Kidney glomerular epithelial cell (primary cell): ENCODE measurements around the gene TMEM203.

Source experiments
- DNase-seq: peaks from one replicate; lab custom pipeline; 2025; lab: John Stamatoyannopoulos, UW

Gene TMEM203

DNA sequence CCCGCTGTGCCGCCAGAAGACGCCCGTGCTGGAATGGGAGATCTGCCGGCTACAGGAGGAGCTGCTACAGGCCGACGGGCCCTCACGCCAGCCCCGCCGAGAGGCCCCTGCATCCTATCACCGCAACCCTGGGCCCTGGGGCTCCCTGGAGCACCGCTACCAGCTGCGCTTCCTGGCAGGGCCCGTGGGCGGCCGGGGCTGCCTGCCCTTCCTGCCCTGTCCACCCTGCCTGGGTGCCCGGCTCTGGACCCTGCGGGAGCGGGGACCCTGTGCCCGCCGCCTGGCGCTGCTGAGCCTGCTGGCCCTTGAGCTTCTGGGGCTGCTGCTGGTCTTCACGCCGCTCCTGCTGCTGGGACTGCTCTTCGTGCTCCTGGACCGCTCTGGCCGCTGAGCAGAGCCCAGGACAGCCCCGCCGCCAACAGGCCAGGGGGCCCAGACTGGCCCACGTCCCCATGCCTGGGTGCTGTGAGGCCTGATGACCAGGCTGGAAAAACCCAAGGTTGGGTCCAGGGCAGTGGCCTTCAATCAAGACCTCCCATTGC, 12.8 kb upstream of the TMEM203 start:
- DNase-seq = no peak

DNA sequence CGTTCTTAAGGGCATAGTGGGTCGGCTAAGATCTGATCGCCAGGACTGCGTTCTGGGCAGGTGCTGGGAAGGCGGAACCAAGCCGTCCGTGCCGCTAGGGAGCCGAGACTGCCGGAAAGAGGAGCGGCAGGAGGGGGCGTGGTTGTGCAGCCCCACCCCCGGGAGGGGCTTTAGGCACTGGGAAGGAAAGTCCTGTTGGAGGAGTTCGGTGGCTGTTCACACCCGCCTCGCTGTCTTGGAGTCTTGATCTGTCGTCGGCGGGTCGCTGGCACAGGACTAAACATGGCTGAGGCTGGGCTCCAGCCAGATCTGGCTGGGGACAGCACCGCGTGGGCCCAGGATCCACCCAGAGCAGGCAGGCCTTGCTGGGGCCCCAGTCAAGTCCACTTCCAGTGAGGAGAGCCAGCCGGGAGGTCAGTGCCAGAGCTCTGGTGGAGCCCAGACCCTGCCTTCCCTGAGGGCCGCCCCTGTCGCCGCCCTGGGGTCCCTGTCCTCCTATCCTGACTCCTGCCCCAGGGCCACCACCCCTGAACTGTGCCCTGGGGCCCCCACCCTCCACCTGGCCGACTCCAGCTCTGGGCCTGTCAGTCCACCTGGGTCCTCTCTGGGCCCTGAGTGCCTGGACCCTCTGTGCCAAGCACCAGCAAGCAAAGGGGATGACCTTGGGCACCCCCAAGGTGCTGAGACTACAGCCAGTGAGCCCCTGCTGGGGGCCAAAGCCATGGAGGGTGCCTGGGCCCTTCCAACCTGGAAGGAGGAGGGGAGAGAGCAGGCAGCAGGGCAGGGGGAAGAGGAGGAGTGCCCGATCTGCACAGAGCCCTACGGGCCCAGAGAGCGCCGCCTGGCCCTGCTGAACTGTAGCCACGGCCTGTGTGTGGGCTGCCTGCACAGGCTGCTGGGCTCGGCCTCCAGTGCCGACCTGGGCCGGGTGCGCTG, 12.1 kb upstream of the TMEM203 start:
- peak; percentile 60 for DNase-seq

DNA sequence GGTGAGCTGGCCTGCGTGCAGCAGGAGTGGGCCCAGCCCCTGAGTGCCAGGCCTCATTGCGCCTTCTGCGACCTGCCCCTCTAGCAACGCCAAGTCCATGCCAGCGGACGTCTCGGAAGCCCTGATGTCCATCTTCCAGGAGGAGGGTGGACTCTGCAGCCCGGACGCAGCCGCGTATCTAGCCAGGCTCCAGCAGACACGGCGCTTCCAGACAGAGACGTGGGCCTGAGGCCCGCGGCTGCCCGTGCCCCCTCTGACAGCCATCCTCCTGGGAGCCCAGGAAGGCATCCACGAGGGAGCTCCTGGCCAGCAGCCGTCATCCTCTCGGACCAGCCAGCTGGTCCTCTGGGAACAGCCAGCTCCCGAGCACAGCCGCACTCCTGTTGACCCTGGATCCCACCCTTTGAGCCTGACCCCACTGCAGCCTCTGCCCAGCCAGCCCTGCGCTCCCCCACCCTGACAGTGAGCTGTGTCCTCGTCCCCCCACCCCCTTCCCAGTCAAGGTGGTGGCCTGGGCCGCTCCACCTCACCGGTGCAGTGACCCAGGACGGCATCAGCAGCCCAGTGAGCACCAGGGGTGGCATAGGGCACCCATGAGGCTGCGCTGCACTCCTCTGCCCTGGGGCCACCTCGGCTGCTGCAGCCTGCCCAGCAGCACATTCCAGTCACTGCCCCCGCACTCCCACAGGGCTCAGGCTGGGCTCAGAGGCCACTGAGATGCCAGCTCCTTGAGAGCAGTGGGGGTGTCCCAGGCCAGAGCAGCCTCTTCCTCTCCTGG, 10.9 kb upstream of the TMEM203 start:
- no peak for DNase-seq

- no peak for DNase-seq
These were observed 9.9 kb upstream of the TMEM203 start for GRCh38 chr9:137215196-137215986.

DNA sequence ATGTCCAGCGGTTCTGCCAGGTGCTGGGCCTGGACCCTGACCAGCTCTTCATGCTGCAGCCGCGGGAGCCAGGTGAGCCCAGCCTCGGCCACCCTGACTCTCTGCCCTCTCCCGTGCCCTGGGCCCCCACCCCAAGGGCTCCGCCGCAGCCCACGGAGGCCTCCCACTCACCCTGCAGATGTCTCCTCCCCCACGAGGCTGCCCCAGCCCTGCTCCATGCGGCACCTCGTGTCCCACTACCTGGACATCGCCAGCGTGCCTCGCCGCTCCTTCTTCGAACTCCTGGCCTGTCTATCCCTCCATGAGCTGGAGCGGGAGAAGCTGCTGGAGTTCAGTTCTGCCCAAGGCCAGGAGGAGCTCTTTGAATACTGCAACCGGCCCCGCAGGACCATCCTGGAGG, 9.2 kb upstream of the TMEM203 start:
- no peak for DNase-seq

DNA sequence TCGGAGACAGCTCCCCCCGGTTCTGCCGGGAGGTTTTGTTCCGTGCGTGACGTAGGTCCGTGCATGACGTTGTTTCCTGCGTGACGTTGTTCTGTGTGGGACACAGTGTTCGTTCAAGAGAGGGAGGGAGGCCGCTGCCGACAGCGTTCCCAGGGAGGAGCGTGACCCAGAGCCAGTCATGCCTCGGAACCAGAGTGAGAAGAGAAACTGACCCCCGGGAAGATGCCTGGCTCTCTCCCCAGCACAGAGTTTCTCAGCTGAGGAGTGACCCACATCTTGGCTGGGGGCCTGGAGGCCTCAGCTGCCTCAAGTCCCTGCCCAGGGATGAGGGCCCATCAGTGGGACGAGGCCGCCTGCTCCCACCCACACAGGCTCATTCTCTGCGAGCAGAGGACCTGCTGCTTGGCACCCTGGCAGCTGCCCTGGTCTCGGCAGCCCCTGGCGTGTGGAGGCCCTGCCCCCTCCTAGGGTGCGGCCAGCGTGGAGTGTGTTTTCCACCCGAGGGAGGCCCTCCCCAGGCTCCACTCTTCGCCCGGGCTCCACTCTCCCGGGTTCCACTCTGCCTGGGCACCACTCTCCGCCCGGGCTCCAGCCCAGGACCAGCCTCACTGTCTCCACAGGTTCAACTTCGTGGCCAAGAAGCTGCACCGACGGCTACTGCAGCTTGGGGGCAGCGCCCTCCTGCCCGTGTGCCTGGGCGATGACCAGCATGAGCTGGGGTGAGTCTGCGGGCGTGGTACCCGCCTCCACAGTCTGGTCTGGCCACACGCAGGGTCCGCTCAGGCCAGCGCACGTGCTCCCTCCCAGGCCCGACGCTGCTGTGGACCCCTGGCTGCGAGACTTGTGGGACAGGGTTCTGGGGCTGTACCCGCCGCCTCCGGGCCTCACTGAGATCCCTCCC, 8.0 kb upstream of the TMEM203 start:
- no peak for DNase-seq

GRCh38 chr9:137212520-137212919, 7.1 kb upstream of the TMEM203 start:
- DNase-seq = no peak

- DNase-seq = no peak
These were observed 6.1 kb upstream of the TMEM203 start for GRCh38 chr9:137211532-137211931.

DNA sequence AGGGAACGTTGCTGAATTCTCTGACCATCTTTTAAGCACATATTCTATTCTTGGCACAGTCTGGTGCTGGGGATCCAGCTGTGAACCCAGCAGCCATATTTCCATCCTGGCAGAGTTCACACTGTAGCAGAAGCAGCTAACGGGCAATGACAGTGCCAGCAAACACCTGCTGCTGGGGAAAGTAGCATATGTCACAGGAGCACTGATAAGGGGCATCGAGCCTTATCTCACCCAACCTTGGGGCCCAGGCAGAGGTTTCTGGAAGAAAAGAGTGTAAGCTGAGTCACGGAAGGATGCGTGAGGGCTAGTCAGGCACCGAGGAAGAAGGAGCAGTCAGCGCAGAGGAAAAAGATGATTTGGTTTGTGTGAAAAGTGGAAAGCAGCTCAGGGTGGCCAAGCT, 1.2 kb upstream of the TMEM203 start:
- no peak for DNase-seq

DNA sequence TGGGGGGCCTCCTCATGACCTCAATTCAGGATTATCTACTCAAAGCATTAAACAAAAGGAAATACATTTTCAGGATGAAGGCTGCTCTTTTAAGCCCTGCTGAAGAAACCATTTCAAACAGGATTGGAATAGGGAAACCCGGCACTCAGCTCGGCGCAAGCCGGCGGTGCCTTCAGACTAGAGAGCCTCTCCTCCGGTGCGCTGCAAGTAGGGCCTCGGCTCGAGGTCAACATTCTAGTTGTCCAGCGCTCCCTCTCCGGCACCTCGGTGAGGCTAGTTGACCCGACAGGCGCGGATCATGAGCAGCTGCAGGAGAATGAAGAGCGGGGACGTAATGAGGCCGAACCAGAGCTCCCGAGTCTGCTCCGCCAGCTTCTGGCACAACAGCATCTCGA, 720 bp downstream of the TMEM203 start:
- DNase-seq = no peak

GRCh38 chr9:137202966-137203365, 2.5 kb downstream of the TMEM203 start:
- DNase-seq = no peak

- DNase-seq = no peak
These were observed 4.1 kb downstream of the TMEM203 start for GRCh38 chr9:137201205-137201868.

DNA sequence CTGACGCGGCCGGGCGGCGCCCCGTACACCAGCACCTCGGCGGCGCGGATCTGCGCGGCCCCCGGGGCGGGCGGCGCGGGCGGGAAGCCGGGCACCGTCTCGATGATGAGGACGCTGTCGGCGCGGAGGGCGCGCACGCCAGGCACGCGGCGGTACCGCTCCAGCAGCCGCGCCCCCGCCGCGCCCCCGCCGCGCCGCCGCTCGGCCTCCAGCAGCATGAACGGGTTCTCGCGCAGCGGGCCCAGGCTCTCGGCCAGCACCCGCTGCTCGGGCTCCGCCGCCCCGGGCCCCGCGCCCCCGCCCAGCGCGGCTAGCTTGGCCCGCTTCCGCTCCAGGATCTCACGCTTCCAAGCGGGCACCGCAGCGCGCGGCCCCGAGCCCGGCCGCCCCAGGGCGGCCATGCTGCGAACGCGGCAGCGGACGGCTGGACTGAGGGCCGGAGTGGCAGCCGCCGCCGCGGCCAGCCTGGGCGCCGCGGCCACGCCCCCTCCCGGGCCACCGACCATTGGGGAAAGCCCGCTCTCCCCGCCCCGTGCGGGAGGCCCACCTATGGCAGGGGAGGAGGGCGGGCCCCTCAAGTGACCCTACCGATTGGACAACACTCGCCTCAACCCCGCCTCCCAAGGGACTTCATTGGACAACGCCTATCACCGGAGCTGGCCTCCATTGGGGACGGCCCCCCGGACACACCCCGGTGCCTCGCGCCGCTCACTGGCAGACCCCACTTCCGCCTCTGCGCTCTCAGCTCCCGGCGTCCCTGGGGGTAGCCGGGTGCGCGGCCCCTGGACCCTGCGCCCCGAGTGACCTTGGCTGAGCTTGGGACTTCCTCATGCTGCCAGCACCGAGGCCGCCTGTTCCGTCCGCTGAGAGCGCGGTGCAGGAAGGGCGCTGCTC, 4.9 kb downstream of the TMEM203 start, which contains the start of gene TPRN:
TSS of gene TPRN (minus strand) at position 431 of the 894 bp plus-strand sequence. CDS start at position 401, 30 bp downstream.
- DNase-seq = peak; percentile 98

GRCh38 chr9:137199411-137200121, 5.9 kb downstream of the TMEM203 start:
- no peak for DNase-seq

GRCh38 chr9:137198902-137199283, 6.6 kb downstream of the TMEM203 start:
- DNase-seq = no peak

GRCh38 chr9:137198051-137198901, 7.2 kb downstream of the TMEM203 start:
- DNase-seq = no peak

GRCh38 chr9:137195525-137196220, 9.8 kb downstream of the TMEM203 start:
- DNase-seq = no peak
